Activated T-cell treated with anti-CD3 and anti-CD28 coated beads, Interleukin-2, amount 50 U/mL, for 72 hours (primary cell): ENCODE measurements around the gene KCNQ5. TPM values are rescaled to one million over a fixed set of nuclear protein-coding genes. Genes with fewer than 3 reads are reported as not detected.
"Not testable (repeated sequence)": the region's sequence is repeated elsewhere in the genome, so short reads cannot be mapped to it uniquely, and the experiment has no call there.

ENCODE experiments used
- ATAC-seq, 2 donors: fragments of 150-1000 bp; cut with Tn5 transposase; replicated peaks in 1 of 2; 2 replicates each; pipeline ENCODE4 v1.10.0; 2021; ENCODE audit warnings: moderate library complexity in 2 of 2, mild to moderate bottlenecking in 1 of 2
- DNase-seq, 2 donors: peaks; one replicate each; pipeline ENCODE4 v3.0.0; 2021 to 2022; ENCODE audit warnings: mixed read lengths in 1 of 2
- H3K27ac Mint-ChIP-seq: one replicate; pipeline ENCODE4 v1.8.0; 2022; ENCODE audit warnings: mild to moderate bottlenecking, moderate library complexity, mixed read lengths
- H3K27me3 Mint-ChIP-seq: one replicate; pipeline ENCODE4 v1.8.0; 2022; ENCODE audit warnings: low read depth, mixed read lengths
- H3K36me3 Mint-ChIP-seq, 2 donors: one replicate each; pipeline ENCODE4 v1.8.0; 2022; ENCODE audit warnings: mixed read lengths in 2 of 2, mild to moderate bottlenecking in 1 of 2; ENCODE audit not compliant: insufficient read depth in 2 of 2
- H3K4me1 Mint-ChIP-seq: one replicate; pipeline ENCODE4 v1.8.0; 2022; ENCODE audit warnings: low read depth, mixed read lengths
- H3K4me3 Mint-ChIP-seq, 2 donors: one replicate each; pipeline ENCODE4 v1.8.0; 2022; ENCODE audit warnings: mild to moderate bottlenecking in 2 of 2, mixed read lengths in 2 of 2, moderate library complexity in 2 of 2
- H3K9me3 Mint-ChIP-seq, 2 donors: one replicate each; pipeline ENCODE4 v1.8.0; 2022; ENCODE audit warnings: mixed read lengths in 2 of 2
- total RNA-seq, 2 donors: library from RNA; stranded (reverse); gene quantifications; one replicate each; pipeline ENCODE4 v1.2.3, GENCODE V29; 2022

KCNQ5 gene
- total RNA-seq, 2 donors from 2014 or later: 6.1 to 9.8 TPM

DNA sequence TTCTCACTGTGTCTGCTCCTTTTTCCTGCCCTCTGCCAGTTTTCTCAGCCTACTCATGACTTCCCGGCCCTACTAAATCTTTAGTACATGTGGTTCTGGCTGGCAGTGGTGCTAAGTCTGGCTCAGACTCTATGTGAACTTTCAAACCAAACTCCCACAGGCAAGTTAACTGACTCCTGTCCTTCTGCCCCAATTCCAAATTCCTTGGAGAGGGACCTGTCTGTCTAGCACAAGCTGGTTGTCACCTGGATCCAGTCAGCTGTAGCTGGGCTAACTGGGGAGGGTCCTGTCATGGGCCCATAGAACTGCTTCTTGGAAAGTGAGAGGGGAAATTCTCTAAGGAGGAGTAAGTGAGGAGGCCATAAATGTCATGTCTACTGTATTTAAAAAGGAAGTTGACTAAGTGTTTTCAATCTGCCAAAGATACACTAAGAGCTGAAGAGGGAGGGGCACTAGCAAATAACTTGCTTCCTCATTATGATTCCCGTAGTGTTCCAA, 240.1 kb downstream of the KCNQ5 start:
- ATAC-seq: peak in 1 of 2 donors; percentile 26
- H3K27ac Mint-ChIP-seq: peak overlapping the region; percentile 70
- H3K36me3 Mint-ChIP-seq: peaks cover 0 to 2% of the 10 kb centered on the region in 2 donors
- H3K4me3 Mint-ChIP-seq: no peak overlapping the region
- H3K27me3 Mint-ChIP-seq: no peaks in the 10 kb centered on the region
- peaks cover 10% of the 10 kb centered on the region for H3K4me1 Mint-ChIP-seq
- no peaks in the 10 kb centered on the region for H3K9me3 Mint-ChIP-seq
- DNase-seq: no peak

DNA sequence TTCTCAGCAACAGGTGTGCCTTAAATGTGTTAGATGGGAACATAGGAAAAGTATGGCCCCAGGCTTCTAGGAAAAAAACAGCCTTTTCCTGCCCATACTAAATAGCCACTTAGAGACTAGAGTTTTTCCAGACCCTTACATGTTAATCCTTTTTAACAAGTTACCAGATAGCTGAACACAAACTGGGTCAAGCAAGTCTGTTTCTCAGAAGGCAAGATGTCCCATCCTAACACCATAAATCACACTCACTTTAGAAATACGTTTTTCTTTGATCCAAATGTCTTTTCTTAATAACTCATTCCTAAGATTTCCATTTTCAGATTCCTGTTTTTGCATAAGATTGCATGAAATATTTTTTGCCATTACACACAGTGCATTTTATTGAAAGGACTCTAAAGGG, 241.3 kb downstream of the KCNQ5 start:
- ATAC-seq: no peak
- DNase-seq: no peak
- Mint-ChIP-seq H3K27ac (no peak overlapping the region), H3K27me3 (no peaks in the 10 kb centered on the region), H3K4me1 (peaks cover 10% of the 10 kb centered on the region), H3K36me3 (peaks cover 0 to 2% of the 10 kb centered on the region in 2 donors), H3K4me3 (no peak overlapping the region), H3K9me3 (no peaks in the 10 kb centered on the region)

DNA sequence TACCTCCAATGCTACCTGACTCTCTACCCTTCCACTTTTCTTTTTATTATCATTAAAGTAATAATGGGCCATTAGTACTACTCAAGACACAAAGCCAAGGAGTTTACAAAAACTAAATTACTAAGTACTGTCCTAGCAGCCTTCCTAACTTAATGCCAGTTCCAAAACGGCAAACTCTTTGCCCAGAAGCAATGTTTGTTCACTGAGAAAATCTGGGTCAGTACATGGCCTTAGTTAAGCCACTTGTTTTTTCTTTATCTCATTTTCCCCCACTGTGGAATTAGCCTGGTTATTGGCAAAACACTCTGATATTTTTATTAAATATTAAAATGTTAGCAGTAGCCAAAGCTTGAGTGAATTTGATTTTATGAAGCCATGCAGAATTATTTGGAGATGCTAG, 242.4 kb downstream of the KCNQ5 start:
- ATAC-seq: no peak
- no peak for DNase-seq
- no peaks in the 10 kb centered on the region for H3K27me3 Mint-ChIP-seq

DNA sequence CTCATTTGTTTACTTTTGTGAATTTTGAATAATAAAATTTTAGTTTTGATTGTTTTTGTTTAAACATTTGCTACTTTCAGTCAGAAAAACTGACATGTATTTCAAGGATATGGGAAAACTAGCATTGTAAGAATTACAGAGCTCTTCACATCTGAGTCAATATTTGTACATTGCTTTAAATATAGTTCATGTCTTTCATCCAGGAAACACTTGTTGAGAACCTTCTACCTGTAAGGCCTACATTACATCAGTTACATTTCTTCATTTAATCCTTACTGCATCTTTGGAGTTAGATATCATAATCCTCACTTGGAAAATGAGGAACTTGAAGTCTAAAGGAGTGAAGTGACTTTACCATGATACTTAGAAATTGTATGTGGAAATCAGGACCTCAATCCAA, 242.9 kb downstream of the KCNQ5 start:
- no peaks in the 10 kb centered on the region for H3K27me3 Mint-ChIP-seq
- H3K9me3 Mint-ChIP-seq: no peaks in the 10 kb centered on the region
- DNase-seq (no peak), ATAC-seq (no peak)
- peaks cover 0 to 2% of the 10 kb centered on the region in 2 donors for H3K36me3 Mint-ChIP-seq
- no peak overlapping the region for H3K4me3 Mint-ChIP-seq
- peaks cover 10% of the 10 kb centered on the region for H3K4me1 Mint-ChIP-seq
- peak overlapping the region; percentile 77 for H3K27ac Mint-ChIP-seq

More for the DNA sequence above, 242.4 kb downstream of the KCNQ5 start:
- Mint-ChIP-seq H3K27ac (no peak overlapping the region), H3K4me1 (peaks cover 10% of the 10 kb centered on the region), H3K36me3 (peaks cover 0 to 2% of the 10 kb centered on the region in 2 donors), H3K4me3 (no peak overlapping the region), H3K9me3 (no peaks in the 10 kb centered on the region)

DNA sequence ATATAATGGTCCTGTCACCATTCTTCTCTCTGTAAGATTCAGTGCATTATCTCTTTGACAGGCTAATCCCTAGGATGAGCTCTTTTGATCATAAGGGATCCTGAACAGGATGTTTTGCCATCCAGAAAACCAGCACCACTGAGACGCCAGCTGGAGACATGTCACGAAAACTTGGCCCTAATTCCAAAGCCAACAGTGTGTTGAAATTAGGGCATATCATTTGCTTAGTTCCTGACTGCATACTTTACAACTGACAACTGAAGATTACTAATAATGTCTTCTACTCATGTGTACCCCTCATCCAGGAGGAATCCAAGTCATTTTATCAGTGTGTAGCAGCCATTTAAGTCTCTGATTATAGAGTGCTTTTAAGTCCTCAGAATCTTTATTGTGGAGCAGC, 243.6 kb downstream of the KCNQ5 start:
- DNase-seq (no peak), ATAC-seq (no peak)
- no peak overlapping the region for H3K27ac Mint-ChIP-seq
- H3K27me3 Mint-ChIP-seq: no peaks in the 10 kb centered on the region
- no peaks in the 10 kb centered on the region for H3K9me3 Mint-ChIP-seq
- H3K4me3 Mint-ChIP-seq: no peak overlapping the region
- peaks cover 10% of the 10 kb centered on the region for H3K4me1 Mint-ChIP-seq
- H3K36me3 Mint-ChIP-seq: peaks cover 0 to 2% of the 10 kb centered on the region in 2 donors

DNA sequence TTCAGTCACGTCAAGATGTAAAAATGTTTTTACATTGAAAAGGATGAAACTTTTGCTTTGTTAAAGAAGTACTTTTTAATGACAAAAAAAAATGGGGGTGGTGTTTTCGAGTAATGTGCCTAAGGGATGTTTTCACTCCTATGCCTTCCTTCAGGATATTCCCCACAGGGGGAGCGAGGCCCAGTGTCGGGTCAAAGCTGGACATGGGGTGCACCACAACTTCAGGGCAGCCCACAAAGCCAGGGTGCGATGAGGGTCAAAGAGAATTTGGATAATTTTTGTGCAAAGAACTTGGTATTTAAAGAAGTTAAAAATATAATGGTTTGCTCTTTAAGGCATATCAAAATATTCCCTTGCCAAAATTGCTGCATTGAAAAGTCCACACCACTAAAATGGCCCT, 247.8 kb downstream of the KCNQ5 start:
- Mint-ChIP-seq H3K36me3 (no peaks in the 10 kb centered on the region), H3K27me3 (no peaks in the 10 kb centered on the region), H3K9me3 (no peaks in the 10 kb centered on the region), H3K27ac (no peak overlapping the region), H3K4me1 (no peaks in the 10 kb centered on the region), H3K4me3 (no peak overlapping the region)
- no peak for DNase-seq
- ATAC-seq: no peak

DNA sequence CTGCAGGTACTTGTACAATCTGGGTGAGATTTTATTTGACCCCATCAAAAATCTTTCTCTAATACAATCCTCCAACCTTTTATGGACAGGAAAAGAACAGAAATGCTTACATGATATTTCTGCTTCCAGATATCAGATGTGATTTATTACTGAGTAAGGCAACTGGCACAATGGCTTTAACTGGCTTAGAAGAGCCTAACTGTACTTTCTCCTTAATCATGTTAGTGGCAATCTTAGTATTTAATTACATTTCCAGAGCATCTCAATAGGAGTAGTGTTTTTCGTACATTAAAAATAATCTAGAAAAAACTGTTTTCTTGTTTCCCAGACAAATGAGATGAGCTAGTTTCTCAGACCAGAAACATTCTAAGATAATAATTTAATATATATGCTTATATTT, 251.6 kb downstream of the KCNQ5 start:
- DNase-seq (no peak), ATAC-seq (no peak)
- Mint-ChIP-seq H3K9me3 (no peaks in the 10 kb centered on the region), H3K36me3 (no peaks in the 10 kb centered on the region), H3K27me3 (no peaks in the 10 kb centered on the region), H3K4me3 (no peak overlapping the region), H3K27ac (no peak overlapping the region), H3K4me1 (no peaks in the 10 kb centered on the region)

DNA sequence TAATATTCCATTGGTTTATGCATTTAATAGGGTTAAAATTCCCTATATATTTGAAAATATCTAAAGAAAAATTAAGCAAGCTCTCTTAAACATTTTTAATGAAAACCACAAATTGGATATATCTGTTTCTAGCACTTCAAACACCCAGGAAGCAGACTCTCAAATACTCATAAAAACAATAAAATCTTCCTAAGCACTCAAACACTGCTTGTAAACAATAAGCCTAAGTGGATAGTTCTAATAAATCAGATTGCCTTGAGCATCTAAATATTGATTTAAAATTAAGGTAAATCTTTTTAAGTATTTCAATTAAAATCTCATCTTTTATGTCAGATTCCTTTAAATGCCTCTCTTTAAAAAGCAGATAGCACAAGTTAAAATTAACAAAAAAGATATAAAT, 254.4 kb downstream of the KCNQ5 start:
- H3K36me3 Mint-ChIP-seq: no peaks in the 10 kb centered on the region
- H3K9me3 Mint-ChIP-seq: no peaks in the 10 kb centered on the region
- H3K4me1 Mint-ChIP-seq: no peaks in the 10 kb centered on the region
- DNase-seq (no peak), ATAC-seq (no peak)
- no peaks in the 10 kb centered on the region for H3K27me3 Mint-ChIP-seq
- no peak overlapping the region for H3K27ac Mint-ChIP-seq
- no peak overlapping the region for H3K4me3 Mint-ChIP-seq

DNA sequence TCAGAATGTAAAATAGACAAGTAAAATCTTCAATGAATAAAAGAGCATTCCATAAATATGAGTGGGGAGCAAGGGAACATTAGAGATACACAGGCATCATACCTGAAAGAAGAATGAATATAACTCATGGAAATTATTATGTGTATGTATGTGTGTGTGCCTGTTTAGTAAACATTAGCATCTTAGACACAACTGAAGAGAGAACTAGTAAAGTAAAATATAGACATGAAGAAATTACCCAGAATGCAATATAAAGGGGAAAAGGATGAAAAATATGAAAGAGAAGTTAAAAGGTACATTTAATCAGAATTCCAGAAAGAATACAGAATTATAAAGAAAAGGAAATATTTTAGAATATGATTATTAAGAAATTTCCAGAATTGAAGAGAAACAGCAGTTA, 264.3 kb downstream of the KCNQ5 start:
- Mint-ChIP-seq H3K36me3 (peaks cover 3 to 5% of the 10 kb centered on the region in 2 donors), H3K27ac (no peak overlapping the region), H3K9me3 (peaks cover 3 to 10% of the 10 kb centered on the region in 2 donors), H3K4me1 (no peaks in the 10 kb centered on the region), H3K27me3 (no peaks in the 10 kb centered on the region), H3K4me3 (no peak overlapping the region)
- DNase-seq: no peak
- no peak for ATAC-seq

DNA sequence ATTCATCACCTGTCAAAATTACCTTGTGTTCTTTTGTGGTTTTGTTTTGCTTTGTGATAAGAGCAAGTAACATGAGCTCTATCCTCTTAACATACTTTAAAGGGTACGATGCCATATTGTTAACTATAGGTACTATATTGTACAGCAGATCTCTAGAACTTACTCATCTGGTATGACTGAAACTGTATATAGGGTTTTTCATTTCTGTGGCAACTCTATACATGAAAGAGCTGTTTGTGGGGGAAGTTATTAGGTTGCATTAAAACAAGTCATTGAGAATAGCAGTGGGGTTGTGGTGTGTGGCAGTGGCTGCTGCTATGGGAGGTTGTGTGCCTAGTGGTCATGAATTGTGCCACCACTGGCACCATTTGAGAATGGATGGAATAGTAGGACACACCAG, 268.4 kb downstream of the KCNQ5 start:
- H3K27me3 Mint-ChIP-seq: no peaks in the 10 kb centered on the region
- peaks cover 3 to 7% of the 10 kb centered on the region in 2 donors for H3K36me3 Mint-ChIP-seq
- ATAC-seq (peak; percentile 38 to 45), DNase-seq (no peak)
- H3K9me3 Mint-ChIP-seq: peaks cover 6 to 11% of the 10 kb centered on the region in 2 donors
- H3K4me1 Mint-ChIP-seq: no peaks in the 10 kb centered on the region
- H3K4me3 Mint-ChIP-seq: no peak overlapping the region
- no peak overlapping the region for H3K27ac Mint-ChIP-seq

DNA sequence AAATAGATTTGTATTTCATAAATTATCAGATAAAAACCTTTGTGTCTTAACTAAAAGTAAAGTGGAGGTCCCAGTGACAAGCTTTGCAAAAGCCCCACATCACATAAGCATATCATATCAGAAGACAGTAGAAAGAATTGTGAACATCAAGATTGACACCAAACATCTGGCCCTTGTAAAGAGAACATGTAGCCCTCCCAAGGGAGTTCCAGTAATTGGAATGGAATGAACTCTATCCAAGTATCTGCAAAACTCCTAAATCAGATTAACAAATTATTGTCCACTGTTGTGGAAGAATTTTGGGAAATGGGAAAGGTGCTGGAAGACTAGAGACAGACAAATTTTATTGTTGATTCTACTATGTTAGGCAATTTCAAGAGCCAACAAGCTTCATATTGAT, 268.8 kb downstream of the KCNQ5 start:
- no peaks in the 10 kb centered on the region for H3K4me1 Mint-ChIP-seq
- peaks cover 6 to 9% of the 10 kb centered on the region in 2 donors for H3K9me3 Mint-ChIP-seq
- no peak overlapping the region for H3K27ac Mint-ChIP-seq
- ATAC-seq (no peak), DNase-seq (no peak)
- peaks cover 1 to 7% of the 10 kb centered on the region in 2 donors for H3K36me3 Mint-ChIP-seq
- H3K27me3 Mint-ChIP-seq: no peaks in the 10 kb centered on the region
- no peak overlapping the region for H3K4me3 Mint-ChIP-seq

DNA sequence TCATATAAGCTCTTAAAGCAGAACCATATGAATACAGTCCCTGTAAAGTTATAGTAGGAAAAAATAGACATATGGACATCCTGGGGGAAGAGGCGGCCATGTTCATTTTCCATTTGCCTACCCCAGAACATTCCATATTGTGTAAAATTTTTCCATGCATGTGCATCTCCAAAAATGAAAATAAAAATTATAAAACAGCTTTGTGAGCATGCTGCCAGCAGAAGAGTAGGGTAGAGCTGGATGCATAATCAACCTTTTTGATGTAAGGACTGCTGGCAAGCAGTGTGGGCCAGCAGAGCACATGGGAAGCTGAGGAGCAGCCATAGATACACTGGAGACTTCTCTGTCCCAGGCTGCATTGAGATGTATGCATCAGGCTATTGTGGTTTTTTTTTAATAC, 271.0 kb downstream of the KCNQ5 start:
- no peak for ATAC-seq
- DNase-seq: no peak
- no peak overlapping the region for H3K4me3 Mint-ChIP-seq
- H3K36me3 Mint-ChIP-seq: peaks cover 3 to 6% of the 10 kb centered on the region in 2 donors
- H3K4me1 Mint-ChIP-seq: no peaks in the 10 kb centered on the region
- no peak overlapping the region for H3K27ac Mint-ChIP-seq
- peaks cover 2 to 7% of the 10 kb centered on the region in 2 donors for H3K9me3 Mint-ChIP-seq
- H3K27me3 Mint-ChIP-seq: no peaks in the 10 kb centered on the region

DNA sequence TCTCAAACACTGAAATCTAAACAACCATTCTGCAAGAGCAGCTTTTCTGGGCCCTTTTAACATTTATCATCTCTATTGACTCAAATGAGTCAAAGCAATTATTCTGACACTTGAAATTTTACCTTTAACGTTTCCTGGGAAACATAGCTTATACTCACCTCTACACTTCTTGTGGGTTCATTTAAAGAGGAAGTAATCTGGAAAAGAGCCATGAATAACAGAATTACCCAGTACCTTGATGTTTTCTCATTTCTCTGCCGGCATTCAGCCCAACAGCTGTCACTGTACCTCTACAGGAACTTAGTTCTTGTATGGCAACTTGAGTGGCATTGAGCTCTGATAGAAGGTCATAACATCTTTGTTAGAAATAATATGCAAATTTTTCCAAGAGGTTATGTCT, 272.2 kb downstream of the KCNQ5 start:
- H3K36me3 Mint-ChIP-seq: peaks cover 3 to 6% of the 10 kb centered on the region in 2 donors
- no peak for ATAC-seq
- no peak for DNase-seq
- H3K27me3 Mint-ChIP-seq: no peaks in the 10 kb centered on the region
- no peak overlapping the region for H3K27ac Mint-ChIP-seq
- no peaks in the 10 kb centered on the region for H3K4me1 Mint-ChIP-seq
- H3K9me3 Mint-ChIP-seq: peaks cover 2 to 8% of the 10 kb centered on the region in 2 donors
- H3K4me3 Mint-ChIP-seq: no peak overlapping the region

DNA sequence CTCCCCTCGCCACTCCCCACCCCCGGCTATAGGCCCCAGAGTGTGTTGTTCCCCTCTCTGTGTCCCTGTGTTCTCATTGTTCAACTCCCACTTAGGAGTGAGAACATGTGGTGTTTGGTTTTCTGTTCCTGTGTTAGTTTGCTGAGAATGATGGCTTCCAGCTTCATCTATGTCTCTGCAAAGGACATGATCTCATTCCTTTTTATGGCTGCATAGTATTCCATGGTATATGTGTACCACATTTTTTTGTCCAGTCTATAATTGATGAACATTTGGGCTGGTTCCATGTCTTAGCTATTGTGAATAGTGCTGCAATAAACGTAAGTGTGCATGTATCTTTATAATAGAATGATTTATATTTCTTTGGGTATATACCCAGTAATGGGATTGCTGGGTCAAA, 276.4 kb downstream of the KCNQ5 start:
- not testable (repeated sequence) for H3K27ac Mint-ChIP-seq, ATAC-seq, H3K4me1 Mint-ChIP-seq, H3K27me3 Mint-ChIP-seq, DNase-seq, H3K36me3 Mint-ChIP-seq, H3K4me3 Mint-ChIP-seq
- peaks cover 4 to 17% of the 10 kb centered on the region in 2 donors for H3K9me3 Mint-ChIP-seq
